Stomach (tissue), 9 donors: Measurements from ENCODE around the gene C1orf35. TPM values are rescaled to one million over a fixed set of nuclear protein-coding genes. Genes with fewer than 3 reads are reported as not detected.

Source experiments
- DNase-seq, 2 donors: peaks; one replicate each; pipeline versions ENCODE4 v3.0.0 to v3.0.0-alpha.2; 2013 to 2019
- H3K27ac ChIP-seq, 5 donors: fragments of 200-600 bp in 4 of 5; sonication (generic) in 4 of 5; one replicate each; pipeline ENCODE4 v1.5.1; 2013 to 2019; ENCODE audit warnings: mild to moderate bottlenecking in 1 of 5, moderate library complexity in 1 of 5
- H3K27me3 ChIP-seq, 3 donors: fragments of 200-600 bp; sonication (generic); one replicate each; pipeline ENCODE4 v1.5.1; 2017 to 2019; ENCODE audit warnings: mixed run types in 1 of 3
- H3K36me3 ChIP-seq, 4 donors: fragments of 200-600 bp; sonication (generic); 1 replicate in 3 of 4; 2 replicates in 1 of 4; pipeline ENCODE4 v1.5.1; 2016 to 2019
- H3K4me1 ChIP-seq, 4 donors: fragments of 200-600 bp; sonication (generic); one replicate each; pipeline ENCODE4 v1.5.1; 2016 to 2019
- H3K4me3 ChIP-seq, 4 donors: fragments of 200-600 bp; sonication (generic) in 3 of 4; one replicate each; pipeline ENCODE4 v1.5.1; 2016 to 2019; ENCODE audit warnings: mild to moderate bottlenecking in 1 of 4
- H3K9me3 ChIP-seq, 4 donors: fragments of 200-600 bp; sonication (generic); one replicate each; pipeline ENCODE4 v1.5.1; 2016 to 2019
- EP300 ChIP-seq: sonication (generic); formaldehyde crosslinking; IDR thresholded peaks from one replicate; pipeline ENCODE4 v1.6.1; 2017; ENCODE audit warnings: antibody characterized with exemption
- POLR2A ChIP-seq, 4 donors: fragments of 450-650 bp; IDR thresholded peaks; one replicate each; pipeline ENCODE4 v1.6.1; 2016; ENCODE audit warnings: antibody characterized with exemption in 4 of 4, control low read depth in 2 of 4, mild to moderate bottlenecking in 1 of 4, moderate library complexity in 1 of 4
- POLR2AphosphoS5 ChIP-seq, 3 donors: sonication (generic); formaldehyde crosslinking; IDR thresholded peaks; one replicate each; pipeline ENCODE4 v1.6.1; 2016; ENCODE audit warnings: antibody characterized with exemption in 3 of 3
- WGBS, 5 donors: extraction: QIAGEN DNeasy Blood & Tissue Kit in 3 of 5; methylation state at CpG; one replicate each; pipeline versions ENCODE4 v1.1.5 to v1.1.7; 2013 to 2018; 5-methylcytosine and 5-hydroxymethylcytosine counted together
- intact Hi-C: fragments of 100-400 bp; cut with DNase I; formaldehyde crosslinking; loops from one replicate; pipeline ENCODE4 v1.15.1; 2023; ENCODE audit warnings: low total_unique reads
- polyA plus RNA-seq, 3 donors: library from polyadenylated mRNA; stranded (reverse); fragments of 200-250 nt; gene quantifications; one replicate each; pipeline ENCODE4 v1.2.3, GENCODE V29; 2013
- total RNA-seq, 5 donors: library from RNA; depleted of rRNA; stranded (reverse); fragments of >200 nt; gene quantifications; one replicate each; pipeline versions ENCODE4 v1.1.0 to v1.2.3, GENCODE V29; 2014 to 2016
- TF ChIP-seq, protein P1 (sequence below), 7 experiments: fragments of 450-650 bp in 4 of 7; fragments of 200-600 bp in 3 of 7; sonication (generic) in 3 of 7; IDR thresholded peaks; one replicate each; pipeline ENCODE4 v1.5.1; 2016 to 2019; ENCODE audit warnings: antibody characterized with exemption in 7 of 7, control low read depth in 2 of 7, mild to moderate bottlenecking in 1 of 7
- donor health status: healthy with polysubstance abuse.
- donor health status: Bipolar disorder and iron deficiency.
- donor health status: healthy.

C1orf35 gene
- total and polyA plus RNA-seq, 8 donors, result 0.58 to 94.7 (median 11.8) TPM

DNA sequence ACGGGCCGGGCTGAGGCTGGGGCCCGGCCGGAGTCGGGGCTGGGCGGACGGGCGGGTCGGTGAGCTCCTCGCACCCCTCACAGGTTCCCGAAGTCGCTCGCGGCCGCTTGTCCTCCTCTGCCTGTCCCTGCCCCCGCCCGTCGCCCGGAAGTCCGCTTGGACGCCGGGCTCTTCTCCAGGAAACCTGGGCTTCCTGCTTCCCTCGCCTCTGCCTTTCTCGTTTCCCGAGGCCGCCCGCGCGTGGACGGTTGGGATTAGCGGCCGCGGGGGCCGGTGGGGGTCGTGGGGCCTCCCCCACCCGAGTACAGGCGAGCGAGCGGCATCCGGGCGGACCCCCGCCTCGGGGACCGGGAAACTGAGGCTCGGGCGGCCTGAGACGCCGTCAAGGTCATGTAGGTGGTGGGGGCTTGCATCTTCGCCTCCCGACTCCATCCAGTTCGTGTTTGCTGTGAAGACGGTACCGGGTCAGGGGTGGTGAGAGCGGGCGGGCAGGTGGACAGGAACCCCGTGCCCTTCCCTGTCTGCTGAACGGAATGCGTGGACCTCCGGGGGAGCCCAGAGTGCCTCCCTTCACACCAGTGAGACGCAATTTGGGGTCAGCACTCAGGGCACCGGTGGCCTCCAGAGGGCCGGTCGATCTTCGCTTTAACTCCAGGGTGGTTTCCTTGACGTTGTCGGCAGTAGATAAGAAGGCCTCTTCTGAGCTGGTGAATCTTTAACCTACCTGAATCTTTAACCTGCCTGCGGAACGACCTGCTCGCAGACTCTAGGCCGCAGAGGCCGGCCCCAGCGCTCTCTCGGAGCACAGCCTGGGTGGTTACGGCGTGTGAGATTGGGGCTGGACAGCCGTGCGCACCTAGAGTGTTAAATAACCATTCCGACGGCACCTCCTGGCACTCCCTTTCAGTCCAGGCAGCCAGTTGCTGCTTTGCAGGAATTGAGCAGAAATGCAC, 19.9 kb downstream of the C1orf35 start:
- intact Hi-C loops, result no loop called here
- H3K4me3 ChIP-seq, result peak overlapping the region; percentile 64 to 99 (median 95)
- H3K9me3 ChIP-seq, result no peaks in the 10 kb centered on the region
- peak overlapping the region; percentile 98 to 100 (median 100) for H3K27ac ChIP-seq
- peak; percentile 63 to 82 for DNase-seq
- H3K27me3 ChIP-seq, result no peaks in the 10 kb centered on the region
- peaks cover 49 to 62% (median 59%) of the 10 kb centered on the region in 4 donors for H3K4me1 ChIP-seq
- H3K36me3 ChIP-seq, result peaks cover 0 to 2% (median 0%) of the 10 kb centered on the region in 4 donors
- WGBS, 5 donors, result 0 to 1% (median 0%) methylated on average over 34 to 79 of the region's 79 CpGs
- TF ChIP-seq EP300 (no peak), POLR2A (IDR thresholded peaks at IDR 0.05) (no peak), POLR2AphosphoS5 (IDR thresholded peaks at IDR 0.05) (no peak)
- TF ChIP-seq, protein P1, sequence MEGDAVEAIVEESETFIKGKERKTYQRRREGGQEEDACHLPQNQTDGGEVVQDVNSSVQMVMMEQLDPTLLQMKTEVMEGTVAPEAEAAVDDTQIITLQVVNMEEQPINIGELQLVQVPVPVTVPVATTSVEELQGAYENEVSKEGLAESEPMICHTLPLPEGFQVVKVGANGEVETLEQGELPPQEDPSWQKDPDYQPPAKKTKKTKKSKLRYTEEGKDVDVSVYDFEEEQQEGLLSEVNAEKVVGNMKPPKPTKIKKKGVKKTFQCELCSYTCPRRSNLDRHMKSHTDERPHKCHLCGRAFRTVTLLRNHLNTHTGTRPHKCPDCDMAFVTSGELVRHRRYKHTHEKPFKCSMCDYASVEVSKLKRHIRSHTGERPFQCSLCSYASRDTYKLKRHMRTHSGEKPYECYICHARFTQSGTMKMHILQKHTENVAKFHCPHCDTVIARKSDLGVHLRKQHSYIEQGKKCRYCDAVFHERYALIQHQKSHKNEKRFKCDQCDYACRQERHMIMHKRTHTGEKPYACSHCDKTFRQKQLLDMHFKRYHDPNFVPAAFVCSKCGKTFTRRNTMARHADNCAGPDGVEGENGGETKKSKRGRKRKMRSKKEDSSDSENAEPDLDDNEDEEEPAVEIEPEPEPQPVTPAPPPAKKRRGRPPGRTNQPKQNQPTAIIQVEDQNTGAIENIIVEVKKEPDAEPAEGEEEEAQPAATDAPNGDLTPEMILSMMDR (IDR thresholded peaks at IDR 0.05), result no peak

DNA sequence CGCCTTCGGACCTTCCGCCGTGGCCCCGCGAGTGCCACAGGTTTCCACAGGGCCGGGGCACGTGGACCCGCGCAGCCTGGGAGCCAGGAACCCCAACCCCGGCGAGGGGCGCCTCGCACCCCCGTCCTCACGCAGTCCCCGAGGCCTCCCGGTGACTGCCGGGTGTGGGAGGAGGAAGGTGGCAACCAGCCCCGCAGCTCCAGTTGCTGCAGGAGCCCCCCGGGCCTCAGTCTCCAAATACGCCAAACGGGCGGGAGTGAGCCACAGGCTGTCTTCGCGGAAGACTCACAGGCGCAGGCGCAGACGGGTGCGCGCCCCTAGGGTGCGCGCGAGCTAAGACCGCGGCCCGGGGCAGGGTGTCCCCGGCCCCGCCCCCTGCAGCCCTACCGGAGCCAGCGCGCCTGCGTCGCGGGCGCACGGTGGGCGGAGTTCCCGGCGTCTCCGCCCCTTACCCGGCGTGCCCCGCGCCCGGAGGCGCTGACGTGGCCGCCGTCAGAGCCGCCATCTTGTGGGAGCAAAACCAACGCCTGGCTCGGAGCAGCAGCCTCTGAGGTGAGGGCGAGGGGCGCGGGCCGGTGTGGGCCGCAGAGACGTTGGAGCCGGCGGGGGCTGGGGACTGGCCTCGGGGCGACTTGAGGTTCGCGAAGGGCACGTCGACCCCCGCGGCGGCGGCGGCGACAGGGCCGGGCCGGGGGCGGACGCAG, 20.8 kb downstream of the C1orf35 start, which contains the start of gene ARF1:
Gene ARF1 (plus strand): TSS at position 495 of the 704 bp plus-strand sequence. CDS start 14,407 bp downstream, outside the sequence.
- intact Hi-C loops, result no loop called here
- TF ChIP-seq, protein P1 (IDR thresholded peaks at IDR 0.05), result no peak
- TF ChIP-seq POLR2AphosphoS5 (IDR thresholded peaks at IDR 0.05), result peak; percentile 94 to 96 (median 95)
- DNase-seq, result peak; percentile 93 to 98
- Histone ChIP-seq H3K4me1 (peaks cover 41 to 54% (median 50%) of the 10 kb centered on the region in 4 donors), H3K9me3 (no peaks in the 10 kb centered on the region), H3K36me3 (no peaks in the 10 kb centered on the region), H3K4me3 (peak within 1 kb of the TSS; percentile 64 to 99 (median 95)), H3K27me3 (no peaks in the 10 kb centered on the region), H3K27ac (peak within 1 kb of the TSS; percentile 98 to 100 (median 100))
- WGBS, 5 donors, result 0 to 1% (median 0%) methylated on average over 6 to 87 of the region's 87 CpGs

DNA sequence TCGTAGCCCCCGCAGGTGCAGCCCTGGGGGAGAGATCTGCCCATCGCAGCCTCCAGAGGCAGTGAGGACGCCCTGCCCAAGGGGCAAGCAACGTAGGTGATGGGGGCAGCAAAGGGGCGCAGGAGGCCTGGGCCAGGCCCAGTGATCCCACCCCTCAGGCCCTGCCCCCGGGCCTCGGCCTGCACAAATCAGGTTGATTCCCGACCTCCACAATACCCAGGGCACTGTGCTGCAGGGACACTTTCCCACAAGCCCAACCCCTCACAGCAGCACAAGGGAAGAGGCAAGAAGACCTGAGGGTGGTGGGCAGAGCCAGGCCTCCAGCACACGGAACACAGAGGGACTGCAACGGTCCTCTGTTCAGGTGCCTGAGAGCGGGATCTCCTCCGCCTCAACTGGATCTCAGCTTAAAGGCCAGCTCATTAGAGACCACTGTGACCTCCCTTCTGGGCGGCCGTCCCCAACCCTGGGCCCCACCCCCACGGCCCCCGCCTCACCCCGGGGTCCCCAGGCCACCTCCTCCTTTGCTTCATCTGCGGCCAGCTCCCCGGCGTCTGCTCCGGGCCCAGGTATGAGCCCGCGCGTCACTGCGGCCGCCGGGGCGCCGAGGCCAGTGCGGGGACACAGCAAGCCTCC, 21.4 kb downstream of the C1orf35 start:
- 10 to 31% (median 14%) methylated on average over 9 to 31 of the region's 31 CpGs for WGBS, 5 donors
- no peaks in the 10 kb centered on the region for H3K9me3 ChIP-seq
- intact Hi-C loops, result no loop called here
- H3K4me1 ChIP-seq, result peaks cover 34 to 47% (median 44%) of the 10 kb centered on the region in 4 donors
- peak overlapping the region; percentile 82 to 100 (median 99) for H3K27ac ChIP-seq
- no peaks in the 10 kb centered on the region for H3K36me3 ChIP-seq
- peak overlapping the region; percentile 64 to 99 (median 95) for H3K4me3 ChIP-seq
- peak in 1 of 2 donors; percentile 56 for DNase-seq
- H3K27me3 ChIP-seq, result no peaks in the 10 kb centered on the region
- TF ChIP-seq POLR2A (IDR thresholded peaks at IDR 0.05), result no peak

DNA sequence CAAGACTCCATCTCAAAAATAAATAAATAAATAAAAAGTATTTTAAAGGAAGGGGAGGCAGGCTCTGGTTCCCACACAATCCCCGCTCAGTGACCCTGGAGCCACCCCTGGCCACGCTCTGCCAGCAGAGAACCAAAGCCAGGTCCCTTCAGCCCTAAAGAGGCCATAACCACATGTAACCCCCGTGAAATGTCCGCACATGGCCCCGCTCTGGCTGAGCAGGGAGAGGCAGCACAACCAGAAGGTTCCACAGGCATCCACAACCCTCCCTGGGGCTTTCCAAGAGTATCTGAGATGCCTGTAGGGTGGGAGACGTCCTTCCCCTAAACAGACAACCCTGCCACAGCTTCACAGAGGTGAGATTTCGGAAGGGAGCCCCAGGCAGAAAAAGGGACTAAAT, 22.0 kb downstream of the C1orf35 start:
- 75 to 90% (median 83%) methylated on average over 7 of the region's 7 CpGs for WGBS, 5 donors
- no peaks in the 10 kb centered on the region for H3K9me3 ChIP-seq
- H3K27me3 ChIP-seq, result no peaks in the 10 kb centered on the region
- intact Hi-C loops, result no loop called here
- no peak for DNase-seq
- peak overlapping the region in 1 of 5 donors; percentile 100 for H3K27ac ChIP-seq
- no peaks in the 10 kb centered on the region for H3K36me3 ChIP-seq
- H3K4me1 ChIP-seq, result peaks cover 28 to 42% (median 38%) of the 10 kb centered on the region in 4 donors
- TF ChIP-seq POLR2AphosphoS5 (IDR thresholded peaks at IDR 0.05), result no peak
- H3K4me3 ChIP-seq, result peak overlapping the region; percentile 64 to 99 (median 95)
